Upper lobe of left lung (tissue), 4 donors: ENCODE data around the gene FANCC.

Source experiments
- EP300 ChIP-seq, 4 donors: sonication (generic); formaldehyde crosslinking; IDR thresholded peaks; one replicate each; pipeline ENCODE4 v1.5.1; 2017; ENCODE audit warnings: antibody characterized with exemption in 4 of 4, control low read depth in 2 of 4
- POLR2A ChIP-seq, 4 donors: fragments of 450-650 bp; IDR thresholded peaks; one replicate each; pipeline ENCODE4 v1.5.1; 2016 to 2017; ENCODE audit warnings: antibody characterized with exemption in 4 of 4, mild to moderate bottlenecking in 2 of 4

DNA sequence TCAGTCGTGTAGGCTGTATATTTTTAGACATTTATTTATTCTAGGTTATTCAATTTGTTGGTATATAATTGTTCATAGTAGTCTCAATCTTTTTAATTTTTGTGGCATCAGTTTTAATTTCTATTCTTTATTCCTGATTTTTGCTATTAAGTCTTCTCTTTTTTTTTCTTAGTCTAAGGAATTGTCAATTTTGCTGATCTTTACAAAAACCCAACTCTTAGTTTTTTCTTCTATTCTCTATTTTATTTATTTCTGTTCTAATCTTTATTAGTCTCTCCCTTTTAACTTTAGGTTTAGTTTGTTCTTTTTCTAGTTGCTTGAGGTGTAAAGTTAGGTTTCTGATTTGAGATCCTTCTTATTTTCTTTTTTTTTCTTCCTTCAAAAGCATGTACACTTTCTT lies 152.5 kb downstream of the FANCC start:
- TF ChIP-seq POLR2A (IDR thresholded peaks at IDR 0.05) (no peak), EP300 (IDR thresholded peaks at IDR 0.05) (no peak)
